H1 (cell line): ENCODE results near the gene SDHAF2. TPM values are rescaled to one million over a fixed set of nuclear protein-coding genes. Genes with fewer than 3 reads are reported as not detected.

ENCODE experiments used
- CTCF ChIA-PET: fragments of 300-600 bp; sonication (Branson Sonifier 250); formaldehyde crosslinking; loops from one replicate; lab custom pipeline; 2021; ENCODE audit not compliant: partially characterized antibody; lab: Charles Lee
- POLR2A ChIA-PET: fragments of 300-600 bp; sonication (Branson Sonifier 250); formaldehyde crosslinking; loops from one replicate; lab custom pipeline; 2021; ENCODE audit warnings: inconsistent platforms; ENCODE audit not compliant: partially characterized antibody; lab: Charles Lee
- DNase-seq, 2 experiments: peaks; one replicate each; pipeline versions ENCODE4 v3.0.0 to v3.0.0-alpha.2; 2010 to 2022; ENCODE audit warnings: low spot score in 2 of 2, low read depth in 1 of 2, mixed read lengths in 1 of 2
- FAIRE-seq: peaks from 2 replicates; lab custom pipeline; 2011; peaks lifted over from hg19 to GRCh38; lab: Jason Lieb, UNC
- H2AFZ ChIP-seq: 2 replicates; pipeline ENCODE4 v1.8.1; 2012; ENCODE audit warnings: low read length, inconsistent platforms
- H2AK5ac ChIP-seq: 2 replicates; pipeline ENCODE4 v1.6.1; 2013; ENCODE audit warnings: low read depth, low read length
- H2BK120ac ChIP-seq: replicated peaks from 2 replicates; pipeline ENCODE3; 2013; ENCODE audit warnings: low read depth, low read length, inconsistent platforms
- H2BK12ac ChIP-seq: 2 replicates; pipeline ENCODE4 v1.6.1; 2013; ENCODE audit warnings: low read depth, low read length
- H2BK15ac ChIP-seq: 2 replicates; pipeline ENCODE4 v1.6.1; 2013; ENCODE audit warnings: low read length
- H2BK20ac ChIP-seq: 2 replicates; pipeline ENCODE4 v1.6.1; 2013; ENCODE audit warnings: low read length
- H2BK5ac ChIP-seq: 2 replicates; pipeline ENCODE4 v1.6.1; 2013; ENCODE audit warnings: low read depth, low read length
- H3K14ac ChIP-seq: 2 replicates; pipeline ENCODE4 v1.6.1; 2013; ENCODE audit warnings: inconsistent platforms; ENCODE audit not compliant: insufficient read length
- H3K18ac ChIP-seq: 2 replicates; pipeline ENCODE4 v1.6.1; 2013; ENCODE audit warnings: low read length; ENCODE audit errors: extremely low read depth
- H3K23ac ChIP-seq: 2 replicates; pipeline ENCODE4 v1.6.1; 2013; ENCODE audit warnings: inconsistent platforms; ENCODE audit not compliant: insufficient read length
- H3K23me2 ChIP-seq: 2 replicates; pipeline ENCODE4 v1.6.1; 2013; ENCODE audit warnings: low read depth, low read length
- H3K27ac ChIP-seq: 2 replicates; pipeline ENCODE4 v1.6.1; 2011; ENCODE audit warnings: low read depth, low read length, inconsistent platforms
- H3K27me3 ChIP-seq, 4 experiments: replicated peaks in 1 of 4; 1 replicate in 1 of 4; 2 replicates in 3 of 4; pipeline versions ENCODE4 v1.6.1 to v1.8.1; 2011 to 2013; ENCODE audit warnings: low read length in 3 of 4, mild to moderate bottlenecking in 3 of 4, inconsistent platforms in 2 of 4, mixed read lengths in 2 of 4, moderate library complexity in 1 of 4; ENCODE audit not compliant: control insufficient read depth in 3 of 4, insufficient read depth in 3 of 4; ENCODE audit errors: extremely low read depth in 1 of 4
- H3K36me3 ChIP-seq, 4 experiments: 2 replicates each; pipeline versions ENCODE4 v1.6.1 to v1.8.1; 2011 to 2013; ENCODE audit warnings: mild to moderate bottlenecking in 4 of 4, low read length in 3 of 4, moderate library complexity in 2 of 4, control low read depth in 1 of 4, inconsistent platforms in 1 of 4; ENCODE audit not compliant: insufficient read depth in 4 of 4, control insufficient read depth in 2 of 4
- H3K4ac ChIP-seq: replicated peaks from 2 replicates; pipeline ENCODE3; 2013; ENCODE audit warnings: low read length, low read depth, mixed read lengths, inconsistent platforms; ENCODE audit not compliant: insufficient read length
- H3K4me1 ChIP-seq, 4 experiments: replicated peaks in 1 of 4; 1 replicate in 1 of 4; 2 replicates in 3 of 4; pipeline versions ENCODE4 v1.6.1 to v1.8.1; 2011 to 2013; ENCODE audit warnings: low read length in 3 of 4, inconsistent platforms in 2 of 4, mixed read lengths in 1 of 4; ENCODE audit not compliant: insufficient read depth in 4 of 4, control insufficient read depth in 3 of 4
- H3K4me2 ChIP-seq, 2 experiments: 2 replicates each; pipeline versions ENCODE4 v1.6.1 to v1.8.1; 2011 to 2013; ENCODE audit warnings: low read depth in 2 of 2, low read length in 2 of 2, control low read depth in 1 of 2, inconsistent platforms in 1 of 2, mild to moderate bottlenecking in 1 of 2; ENCODE audit not compliant: insufficient read depth in 1 of 2
- H3K4me3 ChIP-seq, 4 experiments: fragments of 200-600, 300-600 bp in 1 of 4; sonication (generic), shearing (Covaris generic), sonication (Bioruptor Twin) in 1 of 4; 2 replicates each; pipeline versions ENCODE4 v1.5.1 to v1.8.1; 2011 to 2016; ENCODE audit warnings: low read length in 4 of 4, low read depth in 3 of 4, control low read depth in 2 of 4, inconsistent platforms in 2 of 4, mild to moderate bottlenecking in 2 of 4, mixed read lengths in 1 of 4, moderate library complexity in 1 of 4; ENCODE audit not compliant: insufficient read depth in 2 of 4; ENCODE audit errors: extremely low read depth in 1 of 4
- H3K56ac ChIP-seq: replicated peaks from 2 replicates; pipeline ENCODE3; 2013; ENCODE audit warnings: low read depth, mild to moderate bottlenecking, mixed read lengths, low read length, inconsistent platforms; ENCODE audit not compliant: insufficient read length
- H3K79me1 ChIP-seq: 2 replicates; pipeline ENCODE4 v1.6.1; 2013; ENCODE audit warnings: low read depth, low read length, control low read depth
- H3K79me2 ChIP-seq, 2 experiments: 2 replicates each; pipeline versions ENCODE4 v1.6.1 to v1.8.1; 2012 to 2013; ENCODE audit warnings: low read length in 2 of 2, mild to moderate bottlenecking in 2 of 2, inconsistent platforms in 1 of 2; ENCODE audit not compliant: insufficient read depth in 2 of 2, control insufficient read depth in 1 of 2
- H3K9ac ChIP-seq, 4 experiments: replicated peaks in 1 of 4; 1 replicate in 1 of 4; 2 replicates in 3 of 4; pipeline versions ENCODE4 v1.6.1 to v1.8.1; 2011 to 2013; ENCODE audit warnings: low read depth in 3 of 4, low read length in 3 of 4, control low read depth in 2 of 4, mild to moderate bottlenecking in 2 of 4, moderate library complexity in 2 of 4, inconsistent platforms in 1 of 4; ENCODE audit errors: extremely low read depth in 1 of 4
- H3K9me3 ChIP-seq, 2 experiments: 2 replicates each; pipeline versions ENCODE4 v1.6.1 to v1.8.1; 2012 to 2013; ENCODE audit warnings: mild to moderate bottlenecking in 2 of 2, moderate library complexity in 2 of 2, control low read depth in 1 of 2, inconsistent platforms in 1 of 2, low read depth in 1 of 2, low read length in 1 of 2, mixed read lengths in 1 of 2; ENCODE audit not compliant: insufficient read depth in 2 of 2
- H4K20me1 ChIP-seq, 2 experiments: replicated peaks in 1 of 2; 2 replicates each; pipeline versions ENCODE3 to v1.8.1; 2011 to 2013; ENCODE audit warnings: inconsistent platforms in 2 of 2, low read length in 2 of 2, mild to moderate bottlenecking in 1 of 2; ENCODE audit not compliant: insufficient read depth in 2 of 2, control insufficient read depth in 1 of 2
- H4K5ac ChIP-seq: 2 replicates; pipeline ENCODE4 v1.6.1; 2013; ENCODE audit warnings: low read length, low read depth, mixed read lengths, inconsistent platforms; ENCODE audit not compliant: insufficient read length
- H4K8ac ChIP-seq: 2 replicates; pipeline ENCODE4 v1.8.0; 2013; ENCODE audit warnings: mild to moderate bottlenecking, moderate library complexity, low read length, inconsistent platforms; ENCODE audit not compliant: insufficient read depth; ENCODE audit errors: extremely low read depth
- H4K91ac ChIP-seq: replicated peaks from 2 replicates; pipeline ENCODE3; 2013; ENCODE audit warnings: low read length, mixed read lengths, inconsistent platforms; ENCODE audit not compliant: insufficient read length
- ASH2L ChIP-seq: fragments of 200-600, 300-600 bp; sonication (generic); IDR thresholded peaks from one replicate; pipeline ENCODE4 v1.7.1; 2017; ENCODE audit warnings: low read length
- BRCA1 ChIP-seq: IDR thresholded peaks from 2 replicates; pipeline ENCODE4 v1.6.1; 2012; ENCODE audit warnings: low read depth, low read length, improper control_type of control experiment
- CREB1 ChIP-seq: IDR thresholded peaks from 2 replicates; pipeline ENCODE4 v1.6.1; 2012; ENCODE audit warnings: inconsistent platforms
- EGR1 ChIP-seq: IDR thresholded peaks from 2 replicates; pipeline ENCODE4 v1.6.1; 2011; ENCODE audit warnings: low read depth, low read length, borderline replicate concordance
- EZH2 ChIP-seq: fragments of 200-600 bp; sonication (generic); IDR thresholded peaks from 2 replicates; pipeline ENCODE4 v1.7.1; 2012; ENCODE audit warnings: low read depth, mild to moderate bottlenecking, moderate library complexity, low read length, inconsistent platforms; ENCODE audit not compliant: severe bottlenecking
- NANOG ChIP-seq: IDR thresholded peaks from 2 replicates; pipeline ENCODE4 v1.6.1; 2011; ENCODE audit warnings: low read length, low read depth, mild to moderate bottlenecking, inconsistent platforms; ENCODE audit not compliant: insufficient read depth, poor library complexity, severe bottlenecking
- SIRT6 ChIP-seq: IDR thresholded peaks from one replicate; pipeline ENCODE4 v1.7.1; 2012; ENCODE audit warnings: low read length, inconsistent platforms
- SP2 ChIP-seq: IDR thresholded peaks from 2 replicates; pipeline ENCODE4 v1.6.1; 2012; ENCODE audit warnings: mild to moderate bottlenecking, low read length, inconsistent platforms
- TEAD4 ChIP-seq: IDR thresholded peaks from 2 replicates; pipeline ENCODE4 v1.6.1; 2012; ENCODE audit warnings: low read depth, low read length, inconsistent platforms, mixed read lengths
- WGBS, 2 experiments: shearing (Covaris generic) in 1 of 2; methylation state at CpG; one replicate each; pipeline versions ENCODE4 v1.1.6 to v1.1.7; 2013 to 2015; ENCODE audit warnings: low lambda C conversion rate in 2 of 2, mixed read lengths in 2 of 2, inconsistent platforms in 1 of 2, low coverage in 1 of 2, missing lambda C conversion rate in 1 of 2; ENCODE audit not compliant: insufficient replicate concordance in 2 of 2, insufficient coverage in 1 of 2, insufficient read length in 1 of 2; ENCODE audit errors: extremely low coverage in 1 of 2, missing lambda C conversion rate in 1 of 2; 5-methylcytosine and 5-hydroxymethylcytosine counted together
- polyA plus RNA-seq, 7 experiments: library from polyadenylated mRNA; depleted of rRNA in 3 of 7; stranded (reverse) in 5 of 7; unstranded in 2 of 7; fragments of >200 nt in 5 of 7; fragments of 200-250 nt in 2 of 7; gene quantifications; 1 replicate in 5 of 7; 2 replicates in 1 of 7; 4 replicates in 1 of 7; pipeline versions ENCODE4 v1.2.1 to v1.2.3, GENCODE V29; 2011 to 2013; ENCODE audit warnings: missing spikeins in 2 of 7, mixed read lengths in 2 of 7
- total RNA-seq: library from RNA; stranded (reverse); fragmentation: NEBNext Ultra II Directional; extraction: Animal tissue kit (Norgen Biotek cat#: 25700); gene quantifications from 2 replicates; pipeline ENCODE4 v1.2.1, GENCODE V29; 2021
- TF ChIP-seq, protein P1 (sequence below): IDR thresholded peaks from 2 replicates; pipeline ENCODE4 v1.6.1; 2011; ENCODE audit warnings: low read depth, mild to moderate bottlenecking, low read length; ENCODE audit not compliant: insufficient read depth

SDHAF2 gene
- total and polyA plus RNA-seq, 2 of the 8 experiments (the other 6 are each of a cell fraction or from before 2014, with no cell fraction given): 41.0 to 114 TPM

DNA sequence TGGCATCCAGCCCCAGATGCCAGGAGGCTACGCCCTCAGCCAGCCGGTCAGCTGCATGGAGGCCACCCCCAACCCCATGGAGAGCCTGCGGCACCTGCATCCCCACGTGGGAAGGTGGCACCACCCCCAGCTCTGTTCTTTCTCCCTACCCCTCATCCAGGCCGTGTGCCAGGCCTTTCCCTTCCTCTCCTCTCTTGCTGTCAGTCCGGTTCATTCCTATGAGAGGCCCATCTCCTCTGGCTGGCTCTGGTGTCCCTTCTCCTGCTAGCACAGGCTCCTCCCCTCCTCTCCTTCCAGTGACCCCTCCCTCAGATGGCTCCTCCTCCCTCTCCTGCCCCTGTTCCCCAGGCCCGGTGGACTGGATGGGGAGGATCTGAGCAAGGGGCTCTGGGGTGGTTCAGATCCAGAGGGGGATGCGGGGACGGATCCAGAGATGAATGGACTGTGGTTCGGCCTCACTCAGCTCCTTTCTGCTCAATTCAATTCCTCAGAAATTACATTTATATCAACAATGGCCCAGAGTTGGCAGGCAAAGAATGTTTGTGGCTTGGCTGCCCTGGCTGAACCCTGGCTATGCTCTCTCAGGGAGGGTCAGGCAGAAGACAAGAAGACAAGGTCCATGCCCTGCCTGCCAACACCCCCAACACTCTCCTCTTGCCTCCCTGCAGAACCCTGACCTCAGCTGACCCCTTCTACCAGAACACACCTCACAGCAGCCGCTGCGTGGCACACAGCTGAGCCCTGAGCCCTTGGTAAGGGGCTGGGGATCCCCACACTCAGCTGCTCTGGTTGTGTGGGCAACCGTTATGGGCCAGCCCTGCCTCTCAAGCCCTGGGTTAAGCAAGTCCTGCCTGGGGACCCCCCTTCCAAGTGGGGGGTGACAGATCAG is 60.2 kb downstream of the SDHAF2 start:
- POLR2A ChIA-PET: interaction anchor here (0.6 to 3.3 kb wide), 5 partner anchors 10 to 134 kb away, joined by 3 to 24 read pairs (median 6); partner anchors contain the start of gene LRRC10B
- TF ChIP-seq EZH2 (no peak), CREB1 (no peak), SP2 (no peak), ASH2L (no peak), TEAD4 (no peak), NANOG (no peak), BRCA1 (no peak), SIRT6 (no peak), EGR1 (no peak)
- TF ChIP-seq, protein P1, sequence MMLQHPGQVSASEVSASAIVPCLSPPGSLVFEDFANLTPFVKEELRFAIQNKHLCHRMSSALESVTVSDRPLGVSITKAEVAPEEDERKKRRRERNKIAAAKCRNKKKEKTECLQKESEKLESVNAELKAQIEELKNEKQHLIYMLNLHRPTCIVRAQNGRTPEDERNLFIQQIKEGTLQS: no peak
- TF ChIP-seq, all 59 proteins: peak for 0
- Histone ChIP-seq H3K56ac (no peak overlapping the region), H2BK120ac (no peak overlapping the region), H2BK20ac (peak overlapping the region; percentile 66; the same call in 1 of the 2 replicates), H3K79me1 (no peaks in the 10 kb centered on the region), H3K4me1 (peaks cover 0 to 21% (median 16%) of the 10 kb centered on the region in 4 experiments; a peak in 6 of 7 replicates), H3K4me3 (no peak overlapping the region), H4K5ac (no peak overlapping the region), H4K20me1 (peaks cover 0 to 2% of the 10 kb centered on the region in 2 experiments), H3K9ac (no peak overlapping the region; a peak in 1 of 7 replicates), H3K4ac (peak overlapping the region; percentile 13), H4K91ac (peak overlapping the region; percentile 10), H3K23me2 (no peaks in the 10 kb centered on the region; the same call in 1 of the 2 replicates), H3K36me3 (no peaks in the 10 kb centered on the region; a peak in 1 of 8 replicates), H3K27me3 (0 out of 7 replicates have a peak, but pooled peaks cover 0 to 2% (median 0%) of the 10 kb centered on the region in 4 experiments), H3K4me2 (peak overlapping the region in 1 of 2 experiments; percentile 54; a peak in 1 of 4 replicates), H4K8ac (no peak overlapping the region; the same call in 1 of the 2 replicates), H3K14ac (no peak overlapping the region), H3K18ac (0 out of 2 replicates have a peak overlapping the region, but pooled peaks have one; percentile 10), H2AFZ (no peak overlapping the region), H2BK15ac (peak overlapping the region; percentile 76), H3K27ac (no peak overlapping the region), H2AK5ac (no peak overlapping the region), H2BK5ac (no peak overlapping the region), H3K79me2 (no peaks in the 10 kb centered on the region), H2BK12ac (peak overlapping the region; percentile 88; the same call in 1 of the 2 replicates), H3K9me3 (no peaks in the 10 kb centered on the region), H3K23ac (no peak overlapping the region)
- FAIRE-seq (no peak), DNase-seq (peak in 1 of 2 experiments; percentile 63)
- CTCF ChIA-PET: interaction anchor here (1.3 to 57.8 kb wide), 7 partner anchors 8 to 148 kb away, joined by 3 to 2106 read pairs (median 12); partner anchors contain the start of gene LRRC10B
- 74% methylated on average over 13 of the region's 13 CpGs; no CpG with 5 or more reads in 1 of the 2 experiments for WGBS, 2 experiments
